Esophagus (tissue), 2 donors: ENCODE data around the gene HUNK. TPM values are rescaled to one million over a fixed set of nuclear protein-coding genes. Genes with fewer than 3 reads are reported as not detected.

Experiments
- H3K27ac ChIP-seq, 2 donors: one replicate each; pipeline ENCODE4 v1.5.1; 2013; ENCODE audit warnings: low read depth in 2 of 2, mild to moderate bottlenecking in 2 of 2, inconsistent platforms in 1 of 2, low read length in 1 of 2, moderate library complexity in 1 of 2
- H3K27me3 ChIP-seq, 2 donors: one replicate each; pipeline ENCODE4 v1.6.1; 2013; ENCODE audit warnings: low read length in 2 of 2, control low read depth in 1 of 2, mild to moderate bottlenecking in 1 of 2; ENCODE audit not compliant: insufficient read depth in 2 of 2, control insufficient read depth in 1 of 2
- H3K36me3 ChIP-seq, 2 donors: one replicate each; pipeline ENCODE4 v1.6.1; 2013; ENCODE audit warnings: low read length in 1 of 2; ENCODE audit not compliant: control insufficient read depth in 2 of 2, insufficient read depth in 2 of 2
- H3K4me1 ChIP-seq, 2 donors: one replicate each; pipeline ENCODE4 v1.6.1; 2013; ENCODE audit warnings: low read length in 1 of 2; ENCODE audit not compliant: control insufficient read depth in 2 of 2, insufficient read depth in 2 of 2
- H3K4me3 ChIP-seq, 2 donors: one replicate each; pipeline ENCODE4 v1.5.1; 2013; ENCODE audit warnings: low read length in 2 of 2, mild to moderate bottlenecking in 2 of 2, low read depth in 1 of 2, moderate library complexity in 1 of 2
- H3K9me3 ChIP-seq, 2 donors: one replicate each; pipeline ENCODE4 v1.6.1; 2013; ENCODE audit warnings: mild to moderate bottlenecking in 2 of 2, low read depth in 1 of 2, low read length in 1 of 2, moderate library complexity in 1 of 2; ENCODE audit not compliant: control insufficient read depth in 2 of 2, insufficient read depth in 1 of 2
- WGBS, 2 donors: extraction: QIAGEN DNeasy Blood & Tissue Kit; methylation state at CpG; one replicate each; pipeline ENCODE4 v1.1.7; 2013; 5-methylcytosine and 5-hydroxymethylcytosine counted together
- polyA plus RNA-seq, 2 donors: library from polyadenylated mRNA; stranded (reverse); fragments of 200-250 nt; gene quantifications; one replicate each; pipeline ENCODE4 v1.2.3, GENCODE V29; 2013
- donor health status: healthy with polysubstance abuse.
- donor health status: Bipolar disorder and iron deficiency.

Gene HUNK
- polyA plus RNA-seq, 2 donors = 0.10 to 0.20 TPM

DNA sequence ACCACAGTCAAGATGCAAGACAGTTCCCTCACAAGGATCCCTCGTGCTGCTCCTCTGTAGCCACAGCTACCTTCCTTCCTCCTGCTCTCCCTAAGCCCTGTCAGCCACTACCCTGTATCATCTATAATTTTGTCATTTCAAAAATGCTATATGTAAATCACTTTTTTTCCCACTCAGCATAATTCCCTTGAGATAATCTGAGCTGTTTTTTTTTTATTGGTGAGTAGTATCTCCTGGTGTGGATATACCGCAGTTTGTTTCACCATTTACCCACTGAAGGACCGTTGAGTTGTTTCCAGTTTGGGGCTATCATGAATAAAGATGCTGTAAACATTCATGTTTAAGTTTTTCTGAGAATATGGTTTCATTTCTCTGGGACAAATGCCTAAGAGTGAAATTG is 88.2 kb downstream of the HUNK start:
- Histone ChIP-seq H3K4me3 (no peak overlapping the region), H3K27me3 (no peaks in the 10 kb centered on the region), H3K9me3 (no peaks in the 10 kb centered on the region), H3K36me3 (no peaks in the 10 kb centered on the region), H3K27ac (no peak overlapping the region), H3K4me1 (no peaks in the 10 kb centered on the region)
- 90 to 94% methylated on average over 3 of the region's 3 CpGs for WGBS, 2 donors

DNA sequence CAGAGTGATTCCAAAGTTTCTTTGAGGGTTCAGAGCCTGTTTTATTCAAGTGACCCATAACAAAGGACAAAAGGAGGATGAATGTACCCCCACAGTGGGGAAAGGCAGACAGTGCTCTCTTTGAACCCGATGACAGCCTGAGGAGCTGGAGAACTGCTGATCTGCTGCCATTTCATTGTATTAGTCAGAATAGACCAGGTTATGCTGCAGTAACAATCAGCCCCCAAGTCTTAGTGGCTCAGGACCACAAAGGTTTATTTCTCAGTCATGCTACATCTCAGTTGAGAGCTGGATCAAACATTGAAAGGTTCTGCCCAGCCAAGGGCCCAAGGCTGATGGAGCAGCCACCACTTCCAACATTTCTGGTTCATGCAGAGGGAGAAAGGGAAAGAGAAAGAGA is 88.9 kb downstream of the HUNK start:
- no peak overlapping the region for H3K27ac ChIP-seq
- no peaks in the 10 kb centered on the region for H3K36me3 ChIP-seq
- WGBS, 2 donors = 96 to 99% methylated on average over 1 of the region's 1 CpG

DNA sequence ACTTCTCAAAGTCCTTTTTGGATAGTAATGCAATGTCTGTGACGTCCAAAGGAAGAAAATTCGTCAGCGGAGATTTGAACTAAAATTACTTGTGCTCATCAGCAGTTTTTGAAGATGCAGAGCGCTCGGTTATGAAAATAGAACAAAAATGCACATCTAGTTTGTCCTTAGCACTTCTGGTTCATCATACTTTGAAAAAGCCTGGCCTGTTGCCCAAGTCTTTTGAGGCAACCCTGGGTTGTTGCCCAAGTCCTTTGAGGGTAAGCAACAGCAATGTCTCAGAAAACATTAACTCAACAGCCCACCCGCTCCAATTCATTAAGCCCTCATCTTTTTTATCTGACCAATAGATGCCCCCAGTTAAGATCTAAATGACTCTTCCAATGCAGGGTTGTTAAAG is 91.9 kb downstream of the HUNK start:
- Histone ChIP-seq H3K9me3 (no peaks in the 10 kb centered on the region), H3K36me3 (no peaks in the 10 kb centered on the region), H3K27ac (no peak overlapping the region), H3K27me3 (no peaks in the 10 kb centered on the region), H3K4me3 (no peak overlapping the region), H3K4me1 (no peaks in the 10 kb centered on the region)
- WGBS, 2 donors = 86 to 89% methylated on average over 6 of the region's 6 CpGs

More for the DNA sequence above, 88.9 kb downstream of the HUNK start:
- H3K4me3 ChIP-seq = no peak overlapping the region
- no peaks in the 10 kb centered on the region for H3K9me3 ChIP-seq
- no peaks in the 10 kb centered on the region for H3K4me1 ChIP-seq
- H3K27me3 ChIP-seq = no peaks in the 10 kb centered on the region

DNA sequence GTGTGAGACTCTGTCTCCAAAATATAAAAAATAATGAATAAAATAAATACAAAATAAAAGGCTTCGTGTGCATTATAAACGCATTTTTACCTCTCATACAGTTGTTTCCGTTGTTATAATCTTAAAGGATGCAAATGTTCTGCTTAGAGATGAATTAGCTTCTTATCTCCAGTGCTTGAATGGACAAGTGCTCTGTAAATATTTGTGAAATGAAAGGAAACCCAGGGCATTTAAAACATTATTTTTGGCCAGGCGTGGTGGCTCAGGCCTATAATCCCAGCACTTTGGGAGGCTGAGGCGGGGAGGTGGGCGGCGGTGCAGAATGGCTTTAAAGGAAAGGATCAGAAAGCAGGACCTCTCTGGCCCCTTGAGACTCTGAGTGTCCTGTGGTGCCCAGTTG is 94.5 kb downstream of the HUNK start:
- Histone ChIP-seq H3K4me3 (no peak overlapping the region), H3K27ac (no peak overlapping the region), H3K9me3 (no peaks in the 10 kb centered on the region), H3K4me1 (no peaks in the 10 kb centered on the region), H3K36me3 (no peaks in the 10 kb centered on the region), H3K27me3 (no peaks in the 10 kb centered on the region)
- WGBS, 2 donors = 85 to 86% methylated on average over 7 of the region's 7 CpGs

DNA sequence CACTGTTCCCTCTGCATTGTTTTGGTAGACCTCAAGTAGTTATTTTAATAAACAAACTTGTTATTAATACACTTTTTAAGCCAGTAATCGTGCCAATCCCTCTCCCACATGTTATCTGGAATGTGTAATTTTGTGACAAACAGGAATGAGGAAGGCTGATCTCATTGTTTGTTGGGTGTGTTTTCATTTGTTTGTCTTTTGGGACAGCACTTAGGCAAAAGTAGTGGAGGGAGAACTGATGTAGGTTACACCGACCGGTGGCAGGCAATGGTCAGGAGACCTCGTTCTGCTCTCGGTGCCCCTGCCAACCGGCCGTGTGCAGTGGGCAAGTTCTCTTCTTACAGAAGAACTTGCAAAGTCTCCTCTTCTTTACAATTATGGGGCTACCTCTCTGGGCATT is 99.8 kb downstream of the HUNK start:
- no peak overlapping the region for H3K4me3 ChIP-seq
- H3K27ac ChIP-seq = no peak overlapping the region
- no peaks in the 10 kb centered on the region for H3K9me3 ChIP-seq
- no peaks in the 10 kb centered on the region for H3K27me3 ChIP-seq
- H3K36me3 ChIP-seq = no peaks in the 10 kb centered on the region
- WGBS, 2 donors = 90 to 92% methylated on average over 7 of the region's 7 CpGs
- H3K4me1 ChIP-seq = no peaks in the 10 kb centered on the region

DNA sequence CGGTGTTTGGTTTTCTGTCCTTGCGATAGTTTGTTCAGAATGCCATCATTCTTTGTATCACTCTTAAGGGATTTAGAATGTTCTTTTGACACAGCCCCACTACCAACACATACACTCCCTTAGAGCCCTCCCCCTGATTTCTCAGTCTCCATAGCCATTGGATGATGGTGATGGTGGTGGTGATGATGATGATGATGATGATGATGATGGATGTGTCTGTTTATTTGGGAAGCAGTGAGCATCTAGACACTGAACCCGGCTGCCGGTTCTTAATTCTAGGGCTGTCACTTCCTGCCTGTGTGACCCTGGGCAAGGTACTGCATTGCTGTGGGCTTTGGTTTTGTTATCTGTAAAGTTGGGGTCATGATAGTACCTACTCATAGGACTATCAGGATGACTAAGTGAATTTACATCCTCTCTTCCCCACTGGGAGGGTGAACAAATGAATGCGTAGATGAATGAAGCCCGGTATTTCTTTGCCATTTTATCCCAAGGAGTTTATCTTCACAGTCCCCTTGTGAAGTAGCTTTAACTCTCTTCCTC is 100.7 kb downstream of the HUNK start:
- Histone ChIP-seq H3K36me3 (no peaks in the 10 kb centered on the region), H3K4me3 (no peak overlapping the region), H3K4me1 (no peaks in the 10 kb centered on the region), H3K27me3 (no peaks in the 10 kb centered on the region), H3K27ac (no peak overlapping the region), H3K9me3 (no peaks in the 10 kb centered on the region)
- WGBS, 2 donors = 89 to 90% methylated on average over 6 of the region's 6 CpGs

DNA sequence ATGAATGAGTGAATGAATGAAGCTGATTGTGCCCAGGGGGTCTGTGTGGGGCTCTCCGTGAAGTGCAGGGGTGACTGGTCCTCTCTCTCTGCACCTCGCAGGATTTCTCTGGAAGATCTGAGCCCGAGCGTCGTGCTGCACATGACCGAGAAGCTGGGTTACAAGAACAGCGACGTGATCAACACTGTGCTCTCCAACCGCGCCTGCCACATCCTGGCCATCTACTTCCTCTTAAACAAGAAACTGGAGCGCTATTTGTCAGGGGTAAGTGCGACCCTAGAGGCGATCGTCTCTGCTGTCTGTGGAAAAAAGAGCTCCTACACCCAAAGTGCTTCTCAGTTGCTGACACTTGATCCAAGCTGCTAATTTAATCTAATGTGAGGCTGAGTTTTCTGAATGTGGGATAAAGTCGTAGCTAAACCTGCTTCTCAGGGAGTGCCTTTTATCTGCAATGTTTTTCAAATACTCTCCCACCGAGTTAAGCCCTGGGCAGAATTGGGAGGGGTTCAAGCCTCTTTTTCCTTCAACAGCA is 101.7 kb downstream of the HUNK start:
- Histone ChIP-seq H3K4me3 (no peak overlapping the region), H3K4me1 (no peaks in the 10 kb centered on the region), H3K9me3 (no peaks in the 10 kb centered on the region), H3K27me3 (no peaks in the 10 kb centered on the region), H3K36me3 (no peaks in the 10 kb centered on the region), H3K27ac (no peak overlapping the region)
- 68 to 75% methylated on average over 16 of the region's 16 CpGs for WGBS, 2 donors

DNA sequence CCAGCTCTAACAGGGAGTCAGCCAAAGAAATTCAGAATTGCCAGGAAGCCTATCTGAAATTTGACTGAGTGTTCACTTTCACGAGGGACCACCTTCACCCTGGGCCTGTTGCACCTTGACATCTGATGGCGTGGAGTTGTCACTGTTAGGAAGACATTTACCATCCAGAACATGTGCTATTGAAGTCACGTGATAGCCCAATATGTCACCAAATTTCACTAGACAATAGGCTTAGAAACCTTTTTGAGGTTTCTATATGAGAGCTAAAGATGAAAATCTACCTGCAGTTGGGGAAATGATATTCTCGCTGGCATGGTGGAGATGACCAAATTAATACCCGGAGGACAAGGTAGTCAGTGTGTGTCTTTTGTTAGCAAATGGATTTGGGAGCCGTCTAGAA is 102.7 kb downstream of the HUNK start:
- H3K36me3 ChIP-seq = no peaks in the 10 kb centered on the region
- no peaks in the 10 kb centered on the region for H3K27me3 ChIP-seq
- H3K27ac ChIP-seq = no peak overlapping the region
- H3K4me3 ChIP-seq = no peak overlapping the region
- 91 to 92% methylated on average over 6 of the region's 6 CpGs for WGBS, 2 donors
- no peaks in the 10 kb centered on the region for H3K4me1 ChIP-seq
- no peaks in the 10 kb centered on the region for H3K9me3 ChIP-seq

DNA sequence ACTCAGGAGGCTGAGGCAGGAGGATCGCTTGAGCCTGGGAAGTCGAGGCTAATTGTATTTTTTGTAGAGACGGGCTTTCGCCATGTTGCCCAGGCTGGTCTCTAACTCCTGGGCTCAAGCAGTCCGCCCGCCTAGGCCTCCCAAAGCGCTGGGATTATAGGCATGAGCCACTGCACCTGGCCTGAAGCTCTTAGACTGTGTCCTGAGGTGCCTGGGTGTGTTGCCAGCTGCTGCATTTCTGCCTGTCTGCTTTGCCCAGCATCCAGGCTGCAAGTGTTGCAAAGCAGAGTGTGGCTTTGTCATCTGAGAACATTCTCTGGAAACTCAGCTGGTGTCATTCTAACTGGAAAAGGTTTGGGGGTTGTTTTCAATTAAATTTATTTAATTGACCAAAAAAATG is 105.0 kb downstream of the HUNK start:
- Histone ChIP-seq H3K4me3 (no peak overlapping the region), H3K36me3 (no peaks in the 10 kb centered on the region), H3K27ac (no peak overlapping the region), H3K4me1 (no peaks in the 10 kb centered on the region), H3K9me3 (no peaks in the 10 kb centered on the region), H3K27me3 (no peaks in the 10 kb centered on the region)
- 90 to 93% methylated on average over 7 of the region's 7 CpGs for WGBS, 2 donors

DNA sequence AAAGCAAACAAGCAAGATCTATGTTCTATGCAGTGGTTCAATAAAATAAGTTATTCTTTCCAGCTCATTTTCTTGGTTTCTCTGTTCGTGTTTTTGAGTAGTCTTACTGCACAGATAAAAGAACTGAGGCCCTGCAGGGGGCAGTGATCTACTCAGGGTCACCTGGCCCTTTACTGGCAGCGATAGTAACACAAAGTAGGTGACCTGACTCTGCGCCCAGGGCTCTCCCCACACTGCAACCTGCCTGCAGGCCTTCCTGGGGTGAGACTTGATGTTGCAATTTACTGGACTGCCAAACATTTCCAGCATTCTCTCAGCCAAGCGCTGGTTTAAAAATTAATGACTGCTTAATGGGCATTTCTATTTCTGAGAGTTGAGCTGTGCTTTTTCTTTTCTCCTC is 110.3 kb downstream of the HUNK start:
- WGBS, 2 donors = 83 to 84% methylated on average over 4 of the region's 4 CpGs
- Histone ChIP-seq H3K27me3 (no peaks in the 10 kb centered on the region), H3K27ac (no peak overlapping the region), H3K36me3 (no peaks in the 10 kb centered on the region), H3K4me3 (no peak overlapping the region), H3K9me3 (no peaks in the 10 kb centered on the region), H3K4me1 (no peaks in the 10 kb centered on the region)
